Fibroblast of peridontal ligament (primary cell): ENCODE data around the gene EXD3.
"Not testable (repeated sequence)": the region's sequence is repeated elsewhere in the genome, so short reads cannot be mapped to it uniquely, and the experiment has no call there.

Source experiments
- DNase-seq: peaks from one replicate; pipeline ENCODE4 v3.0.0-alpha.2; 2010; ENCODE audit errors: extremely low read depth

EXD3 gene, protein sequence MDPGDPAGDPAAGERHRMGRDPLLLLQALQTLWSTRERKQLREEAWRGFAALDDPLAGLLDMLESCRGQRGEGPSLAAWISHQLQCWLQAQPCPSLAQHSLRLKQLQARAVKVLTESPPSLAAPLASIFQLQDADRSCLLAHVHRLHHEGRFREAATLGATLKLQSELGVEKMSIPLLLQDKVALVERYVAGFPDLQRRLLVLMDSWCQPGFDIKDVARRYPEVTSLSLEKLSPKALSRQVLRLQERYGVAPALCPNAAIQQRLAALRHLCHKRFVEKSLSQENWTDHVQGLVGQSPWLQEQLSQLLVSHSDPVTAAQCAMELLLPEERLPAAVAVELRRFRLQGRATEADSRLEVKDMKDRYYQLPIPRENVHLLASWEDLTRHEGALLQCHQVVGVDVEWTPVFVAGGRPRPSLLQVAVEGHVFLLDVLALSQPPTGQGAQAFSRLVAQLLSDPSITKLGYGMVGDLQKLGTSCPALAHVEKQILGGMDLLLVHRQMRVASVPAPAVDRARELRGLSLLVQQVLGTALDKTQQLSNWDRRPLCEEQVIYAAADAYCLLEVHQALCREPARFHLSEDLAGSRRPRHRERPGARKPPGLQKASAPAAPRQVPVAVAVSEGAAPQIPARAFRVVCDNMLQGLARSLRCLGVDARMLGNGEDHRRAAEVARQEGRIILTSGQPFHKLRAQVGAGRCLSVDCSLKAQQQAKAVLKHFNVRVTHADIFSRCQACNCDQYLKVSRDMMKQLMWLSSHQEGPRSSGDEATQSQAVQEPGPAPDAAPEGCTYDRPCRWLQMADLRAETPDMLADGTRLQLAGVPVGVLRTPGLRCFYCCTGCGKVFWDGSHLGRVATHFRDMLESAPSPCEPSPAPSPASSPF

DNA sequence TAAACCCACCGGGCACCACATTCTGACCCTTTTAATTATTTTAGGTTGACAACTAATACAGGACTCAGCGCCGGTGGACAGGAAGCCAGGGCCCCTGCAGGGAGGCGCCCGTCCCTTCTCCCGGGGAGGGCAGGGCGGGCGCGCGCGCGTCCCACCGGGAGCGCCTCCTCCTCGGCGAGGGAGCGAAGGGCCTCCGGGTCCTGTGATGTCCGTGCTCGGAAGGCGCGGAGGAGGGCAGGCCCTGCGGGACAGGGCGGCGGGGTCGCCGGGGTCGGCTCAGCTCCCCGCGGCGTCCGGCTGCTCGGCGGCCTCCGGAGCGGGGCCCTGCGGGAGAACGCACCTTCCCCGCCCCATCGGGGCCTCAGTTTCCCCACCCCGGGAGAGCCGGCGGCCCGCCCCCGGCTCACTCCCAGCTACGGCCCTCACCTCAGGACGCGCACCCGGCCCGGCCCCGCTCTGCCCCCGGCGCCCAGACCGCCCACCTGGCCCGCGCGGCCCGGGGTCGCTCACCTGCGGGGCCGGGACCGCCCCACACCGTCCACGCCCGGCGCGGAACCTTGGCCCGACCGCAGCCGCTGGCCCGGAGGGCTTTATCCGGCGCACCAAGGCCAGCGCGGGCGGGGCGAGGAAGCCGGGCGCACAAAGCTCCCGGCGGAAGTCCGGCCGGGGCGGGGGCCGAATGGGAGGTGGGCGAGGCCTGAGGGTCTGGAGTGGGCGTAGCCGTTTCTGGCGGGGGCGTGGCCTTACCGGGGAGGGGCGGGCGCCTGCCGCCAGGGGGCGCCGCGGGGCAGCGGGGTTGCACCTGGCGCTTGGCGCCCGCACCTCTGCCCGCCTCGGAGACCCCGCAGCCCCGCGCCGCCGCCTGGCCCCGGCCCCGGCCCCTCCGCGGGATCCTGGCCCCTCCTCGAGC lies at the start of gene EXD3, which contains the start of gene NOXA1:
TSS of gene EXD3 (minus strand) at position 559 of the 910 bp plus-strand sequence. CDS start 27,805 bp downstream, outside the sequence.
TSS of gene NOXA1 (plus strand) at position 790 of the 910 bp plus-strand sequence. CDS start 137 bp downstream, outside the sequence.
- peak; percentile 85 for DNase-seq

DNA sequence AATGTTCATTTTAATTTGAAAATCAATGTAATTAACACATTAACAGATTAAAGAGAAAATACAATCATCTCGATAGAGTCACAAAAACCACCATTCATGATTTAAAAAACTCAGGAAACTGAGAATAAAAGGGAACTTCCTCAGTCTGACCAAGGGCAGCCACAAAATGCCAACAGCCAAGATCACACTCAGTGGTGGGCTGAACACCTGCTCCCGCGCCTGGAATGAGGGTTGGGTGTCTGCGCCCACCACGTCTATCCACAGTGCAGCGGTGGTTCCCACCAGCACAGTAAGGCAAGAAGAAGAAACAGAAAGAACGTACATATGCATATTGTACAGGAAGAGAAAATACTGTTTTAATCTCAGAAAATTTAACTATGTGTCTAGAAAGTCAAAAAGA lies 47.8 kb upstream of the EXD3 start:
- DNase-seq: no peak

DNA sequence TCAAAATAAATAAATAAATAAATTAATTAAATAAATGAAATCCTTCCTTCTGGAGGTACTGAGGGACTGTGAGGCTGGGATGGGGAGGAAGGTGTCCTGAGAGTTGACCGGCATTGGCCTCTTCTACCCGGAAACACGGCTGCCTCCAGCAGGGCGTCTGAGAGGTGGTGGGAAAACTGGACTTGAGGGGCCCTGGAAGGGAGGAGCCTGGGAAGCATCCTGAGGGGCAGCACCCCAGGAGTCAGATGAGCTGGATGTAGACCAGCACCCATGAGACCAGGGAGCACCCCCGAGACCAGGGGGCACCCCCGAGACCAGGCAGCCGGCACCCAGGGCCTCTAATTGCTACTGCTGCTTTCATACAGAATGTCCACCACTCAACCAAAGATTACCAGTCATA lies 44.9 kb upstream of the EXD3 start:
- no peak for DNase-seq

DNA sequence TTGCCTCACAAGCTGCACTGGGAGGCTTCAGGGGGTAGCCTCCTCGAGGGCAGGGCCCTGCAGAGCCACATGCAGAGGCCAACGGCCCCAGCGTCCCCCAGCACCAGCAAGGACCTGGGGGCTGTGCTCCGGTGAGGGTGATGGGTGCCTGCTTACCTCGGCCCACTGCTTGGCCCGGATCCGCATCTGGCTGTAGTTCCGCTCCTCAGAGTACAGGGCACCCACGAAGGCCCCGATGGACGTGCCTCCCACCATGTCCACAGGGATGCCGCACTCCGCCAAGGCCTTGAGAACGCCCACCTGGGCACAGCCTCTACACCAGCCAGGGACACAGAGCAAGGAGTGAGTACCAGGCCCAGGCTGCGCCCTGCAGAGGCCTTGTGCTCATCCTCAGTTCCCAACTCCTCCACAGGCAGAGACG lies 44.2 kb upstream of the EXD3 start:
- no peak for DNase-seq

DNA sequence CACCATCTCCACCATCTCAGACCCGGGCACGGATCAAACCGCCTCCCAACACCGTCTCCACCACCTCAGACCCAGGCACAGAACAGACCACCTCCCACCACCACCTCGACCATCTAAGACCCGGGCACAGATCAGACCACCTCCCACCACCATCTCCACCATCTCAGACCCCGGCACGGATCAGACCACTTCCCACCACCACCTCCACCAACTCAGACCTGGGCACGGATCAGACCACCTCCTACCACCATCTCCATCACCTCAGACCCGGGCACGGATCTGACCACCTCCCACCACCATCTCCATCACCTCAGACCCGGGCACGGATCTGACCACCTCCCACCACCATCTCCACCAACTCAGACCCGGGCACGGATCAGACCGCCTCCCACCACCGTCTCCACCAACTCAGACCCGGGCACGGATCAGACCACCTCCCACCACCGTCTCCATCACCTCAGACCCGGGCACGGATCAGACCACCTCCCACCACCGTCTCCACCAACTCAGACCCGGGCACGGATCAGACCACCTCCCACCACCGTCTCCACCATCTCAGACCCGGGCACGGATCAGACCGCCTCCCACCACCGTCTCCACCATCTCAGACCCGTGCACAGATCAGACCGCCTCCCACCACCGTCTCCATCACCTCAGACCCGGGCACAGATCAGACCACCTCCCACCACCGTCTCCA lies 43.6 kb upstream of the EXD3 start:
- DNase-seq: not testable (repeated sequence)

DNA sequence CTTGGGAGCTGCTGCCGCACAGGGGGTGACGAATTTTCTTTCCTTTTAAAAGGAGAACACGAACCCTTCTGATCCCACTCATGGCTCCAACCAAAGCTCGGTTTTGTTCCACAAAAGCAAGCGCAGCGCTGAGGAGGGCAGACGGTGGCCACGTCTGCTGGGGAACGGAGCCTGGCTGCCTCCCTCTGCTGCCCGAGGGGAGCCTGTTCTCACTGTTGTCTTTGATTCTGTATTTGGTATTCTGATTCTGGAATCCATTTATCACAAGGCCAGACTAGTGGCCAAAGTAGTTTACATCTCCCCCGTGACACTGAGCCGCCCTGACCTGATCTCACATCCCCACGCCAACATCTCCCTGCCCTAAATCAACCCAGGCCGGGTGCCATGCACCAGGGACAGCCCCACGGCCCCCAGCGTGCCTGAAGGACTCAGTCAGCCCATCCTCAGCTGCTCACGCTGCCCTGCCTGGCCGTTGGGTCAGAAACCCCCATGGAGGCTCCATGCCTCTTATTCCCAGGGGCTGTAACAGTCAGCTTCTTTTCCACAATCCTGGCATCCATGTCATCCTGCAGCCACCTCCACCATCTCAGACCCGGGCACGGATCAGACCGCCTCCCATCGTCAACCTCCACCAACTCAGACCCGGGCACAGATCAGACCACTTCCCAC lies 42.9 kb upstream of the EXD3 start:
- no peak for DNase-seq

DNA sequence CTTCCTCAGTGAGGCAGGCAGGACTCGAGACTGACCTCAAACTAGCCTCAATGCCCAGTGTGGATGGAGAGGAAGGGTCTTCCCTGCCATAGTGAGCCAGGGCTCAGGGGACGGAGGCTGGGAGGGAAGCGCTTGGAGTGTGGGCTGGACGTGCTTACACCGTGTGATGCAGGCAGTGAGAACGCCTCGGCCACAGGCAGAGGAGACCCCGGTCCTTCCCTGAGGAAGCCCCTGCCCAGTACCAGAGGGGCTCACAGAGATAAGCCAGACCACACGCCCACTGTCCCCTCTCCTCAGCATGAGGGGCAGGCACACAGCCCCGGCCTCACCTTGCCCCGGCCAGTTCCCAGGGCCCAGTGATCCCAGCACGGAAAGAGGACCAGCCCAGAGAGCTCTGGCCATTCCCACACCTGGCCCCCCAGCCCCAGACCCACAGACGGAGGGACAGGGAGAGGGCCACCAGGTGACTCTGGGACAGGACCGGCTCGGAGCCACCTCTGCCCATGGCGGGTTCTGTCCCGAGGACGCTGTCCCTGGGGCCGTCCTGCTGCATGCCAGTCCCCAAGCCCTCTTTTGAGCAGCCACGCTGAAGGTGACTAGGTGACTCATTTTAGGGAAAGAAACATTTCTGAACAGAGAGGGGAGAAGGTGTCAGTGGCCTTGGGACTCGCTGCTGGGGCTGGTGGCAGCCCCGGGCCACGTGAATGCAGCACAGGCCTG lies 42.2 kb upstream of the EXD3 start:
- no peak for DNase-seq

DNA sequence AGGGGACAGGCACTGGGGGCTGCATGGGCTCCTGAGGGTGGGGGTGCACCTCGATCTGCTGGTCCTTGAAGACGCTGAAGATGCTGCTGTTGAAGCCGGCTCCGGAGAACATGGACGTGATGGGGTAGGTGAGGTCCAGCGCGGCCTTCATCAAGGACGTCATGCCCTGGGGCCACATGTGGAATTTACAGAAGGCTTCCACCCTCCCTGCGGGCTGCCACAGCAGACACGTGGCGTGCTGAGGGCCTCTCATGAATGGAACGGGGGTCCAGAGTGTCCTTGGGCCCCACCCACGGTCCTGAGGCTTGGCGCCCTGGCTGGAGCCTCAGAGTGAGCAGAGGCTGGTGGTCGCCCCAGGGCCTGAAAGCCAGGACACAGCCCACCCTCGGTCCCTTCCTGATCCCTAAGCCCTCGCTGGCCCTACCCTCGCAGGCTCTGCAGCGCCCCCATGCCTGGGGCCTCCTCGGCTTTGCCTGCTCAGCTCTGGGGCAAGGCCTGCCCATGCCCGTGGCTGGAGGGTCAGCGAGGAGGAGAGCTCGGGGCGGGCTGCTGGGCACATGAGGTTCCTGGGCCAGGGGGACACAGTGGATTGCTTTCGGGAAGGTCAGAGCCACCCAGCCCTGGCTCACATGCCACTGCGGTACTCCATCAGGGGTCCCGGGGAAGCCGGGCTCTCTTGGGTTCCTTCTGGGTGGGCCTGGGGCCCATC lies 41.5 kb upstream of the EXD3 start:
- no peak for DNase-seq

DNA sequence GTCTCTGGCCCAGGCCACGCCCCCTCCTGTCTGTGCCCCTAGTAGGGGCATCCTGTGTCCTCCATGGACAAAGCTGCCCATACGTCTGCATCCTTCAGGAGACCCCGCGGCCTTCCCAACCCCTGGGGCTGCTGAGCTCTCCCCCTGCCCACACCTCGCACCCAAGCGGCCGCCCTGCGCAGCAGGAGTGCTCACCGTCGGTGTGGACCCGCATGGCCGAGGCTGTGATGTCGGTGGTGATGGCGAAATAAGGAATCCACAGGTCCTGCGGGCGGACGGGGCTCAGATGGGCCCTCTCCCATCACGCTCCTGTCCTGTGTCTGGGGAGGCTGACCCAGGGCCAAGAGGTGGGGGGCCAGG lies 40.9 kb upstream of the EXD3 start:
- no peak for DNase-seq

DNA sequence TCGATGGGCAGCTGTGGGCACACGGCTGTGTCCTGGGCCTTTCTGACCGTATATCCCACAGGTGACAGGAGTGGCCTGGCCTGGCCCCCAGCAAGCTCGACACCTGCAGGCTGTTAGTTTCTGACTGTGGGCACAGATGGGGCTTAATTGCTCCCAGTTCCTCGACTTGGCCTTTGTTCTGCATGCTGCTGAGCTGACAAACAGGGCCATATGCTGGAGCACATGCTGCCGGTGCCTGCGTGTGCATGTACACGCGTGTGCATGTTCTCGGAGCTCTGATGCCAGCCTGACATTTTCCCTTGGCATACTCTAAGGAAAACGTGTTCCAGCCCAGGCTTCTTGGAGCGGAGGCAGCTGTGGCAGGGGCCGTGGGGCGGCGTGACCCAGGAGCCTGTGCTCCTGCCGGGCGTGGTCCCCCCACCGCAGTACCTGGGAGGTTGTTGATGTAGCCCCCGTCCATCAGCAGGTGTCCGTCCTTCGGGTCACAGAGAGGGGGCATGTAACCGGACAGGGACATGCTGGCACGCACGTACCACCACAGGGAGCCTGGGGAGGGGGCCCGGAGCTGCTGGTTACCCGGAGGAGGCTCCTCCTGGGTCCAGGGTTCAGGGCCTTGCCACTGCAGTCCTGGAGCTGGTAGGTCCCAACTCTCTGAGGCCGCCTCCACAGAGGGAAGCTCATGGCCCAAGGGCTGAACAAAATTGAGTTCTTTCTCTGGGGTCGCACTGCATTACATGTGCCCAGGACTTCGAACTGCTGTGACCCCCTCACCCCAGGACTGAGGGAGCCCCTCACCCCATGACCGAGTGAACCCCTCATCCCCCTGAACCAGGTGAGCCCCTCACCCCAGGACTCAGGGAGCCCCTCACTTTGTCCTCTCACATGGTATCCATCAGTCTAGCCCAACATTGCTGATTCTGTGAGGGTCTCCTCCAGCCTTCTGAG lies 40.3 kb upstream of the EXD3 start:
- DNase-seq: no peak

DNA sequence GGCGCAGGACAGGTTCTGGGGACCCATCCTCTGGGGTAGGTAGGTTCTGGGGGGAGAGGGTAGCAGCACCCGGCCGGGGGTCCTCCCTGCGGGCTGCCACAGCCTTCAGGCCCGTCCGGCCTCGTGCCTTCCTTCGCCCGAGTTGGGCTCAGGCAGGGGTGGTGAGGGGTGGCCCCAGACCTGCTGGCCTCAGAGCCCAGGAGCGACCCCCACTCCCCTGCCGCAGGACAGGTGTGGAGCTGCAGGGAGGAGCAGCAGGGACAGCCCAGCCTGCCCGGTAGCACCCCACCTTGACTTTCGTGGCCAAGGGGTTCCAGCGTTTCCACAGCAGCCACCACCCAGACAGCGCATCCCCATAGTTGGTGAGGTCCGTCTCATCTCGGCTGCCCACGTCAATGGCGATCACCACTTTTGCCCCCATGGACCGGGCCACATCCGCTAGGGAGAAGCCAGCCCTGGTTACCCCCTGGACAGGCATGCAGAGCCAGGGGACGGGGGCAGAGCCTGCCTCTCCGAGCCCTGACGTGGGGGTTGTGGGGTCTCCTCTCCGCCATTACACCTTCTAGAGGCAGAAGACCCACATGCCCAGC lies 39.5 kb upstream of the EXD3 start:
- no peak for DNase-seq

DNA sequence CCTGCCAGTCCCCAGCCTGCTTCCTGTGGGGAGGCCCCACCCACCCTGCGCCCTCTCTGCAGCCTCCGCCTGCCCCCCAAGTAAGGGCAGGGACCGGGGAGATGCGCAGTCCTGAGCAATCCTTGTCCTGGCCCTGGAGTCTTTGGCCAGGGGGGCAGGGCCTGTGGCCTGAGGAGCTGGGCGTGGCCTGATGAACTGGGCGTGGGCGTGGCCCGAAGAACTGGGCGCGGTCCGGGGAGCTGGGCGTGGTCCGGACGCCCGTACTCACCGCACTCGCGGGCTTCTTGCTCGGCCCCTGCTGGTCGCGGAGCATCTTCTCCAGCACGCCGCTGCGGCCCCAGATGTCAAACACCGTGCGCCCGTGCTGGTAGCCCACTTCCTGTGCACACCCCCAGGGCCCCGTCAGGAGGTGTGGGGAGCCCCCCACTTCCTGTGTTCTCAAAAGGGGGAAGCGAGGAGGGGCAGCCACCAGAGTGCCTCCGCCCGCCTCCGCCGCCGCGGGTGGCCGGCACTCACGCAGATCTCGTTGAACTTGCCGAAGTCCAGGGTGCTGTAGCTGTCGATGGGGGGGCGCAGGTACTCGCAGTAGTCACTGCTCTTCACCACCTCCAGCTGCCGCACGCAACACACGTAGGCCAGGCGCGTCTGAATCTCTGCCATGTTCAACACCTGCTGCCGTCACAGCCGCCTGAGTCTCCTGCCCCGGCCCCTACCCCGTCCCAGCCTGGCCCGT lies 38.9 kb upstream of the EXD3 start:
- DNase-seq: no peak

DNA sequence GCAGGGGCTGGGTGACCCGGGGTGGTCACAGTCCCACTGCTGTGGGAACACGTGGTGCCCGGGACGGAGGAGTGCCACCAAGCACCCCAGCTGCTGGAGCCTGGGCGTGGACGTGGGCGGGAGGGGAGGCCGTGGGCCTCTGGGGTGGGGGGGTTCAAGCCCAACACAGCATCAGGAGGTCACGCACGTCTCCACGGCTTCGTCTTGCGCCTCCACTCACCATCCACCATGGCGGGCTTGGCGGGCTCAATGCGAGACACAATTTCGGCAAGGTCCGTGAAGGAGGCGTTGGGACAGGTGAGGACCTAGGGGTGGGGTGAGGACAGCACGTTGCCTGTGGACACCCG lies 38.3 kb upstream of the EXD3 start:
- DNase-seq: no peak

DNA sequence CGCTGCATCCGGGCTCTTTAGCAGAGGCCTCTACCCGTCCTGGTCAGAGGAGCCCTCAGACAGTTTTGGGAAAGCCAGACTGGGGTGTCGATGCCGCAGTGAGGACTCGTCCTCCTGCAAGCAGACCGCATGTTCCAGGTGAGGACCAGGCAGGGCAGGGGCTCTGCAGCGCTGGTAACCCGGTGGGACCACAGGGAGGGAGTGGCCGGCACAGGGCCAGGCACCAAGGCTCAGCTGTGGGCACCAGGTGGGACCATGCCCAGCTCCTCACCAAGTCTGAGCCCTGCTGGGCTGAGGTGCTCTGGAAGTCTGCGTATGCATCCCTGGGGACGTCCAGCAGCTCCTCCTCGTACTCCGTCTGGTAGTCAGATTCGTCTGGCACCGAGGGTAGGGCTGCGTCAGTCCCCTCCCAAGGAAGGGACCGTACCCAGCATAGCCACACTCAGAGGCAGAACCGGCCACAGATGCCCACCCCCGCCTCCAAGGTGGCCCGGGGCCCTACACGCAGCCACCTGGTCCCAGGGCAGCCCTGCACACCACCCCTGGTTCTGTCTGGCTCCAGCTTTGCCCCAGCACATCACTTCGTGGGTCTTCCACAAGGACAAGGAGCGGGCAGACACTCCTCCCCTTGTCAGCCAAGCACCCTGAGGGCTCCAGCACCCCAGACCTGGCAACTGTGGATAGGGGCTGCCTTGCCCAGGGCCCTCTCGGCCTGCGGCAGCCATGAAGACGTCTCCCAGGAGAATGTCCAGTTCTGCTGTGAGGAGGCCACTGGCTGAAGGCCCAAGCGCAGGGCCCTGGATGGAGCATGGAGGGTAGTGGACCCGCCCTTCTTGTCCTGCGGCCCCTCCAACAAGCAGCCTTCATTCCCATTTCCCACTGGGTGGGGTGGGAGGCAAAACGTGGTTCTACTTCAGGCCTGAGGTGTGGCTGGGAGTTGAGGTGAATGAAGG lies 37.7 kb upstream of the EXD3 start:
- no peak for DNase-seq

DNA sequence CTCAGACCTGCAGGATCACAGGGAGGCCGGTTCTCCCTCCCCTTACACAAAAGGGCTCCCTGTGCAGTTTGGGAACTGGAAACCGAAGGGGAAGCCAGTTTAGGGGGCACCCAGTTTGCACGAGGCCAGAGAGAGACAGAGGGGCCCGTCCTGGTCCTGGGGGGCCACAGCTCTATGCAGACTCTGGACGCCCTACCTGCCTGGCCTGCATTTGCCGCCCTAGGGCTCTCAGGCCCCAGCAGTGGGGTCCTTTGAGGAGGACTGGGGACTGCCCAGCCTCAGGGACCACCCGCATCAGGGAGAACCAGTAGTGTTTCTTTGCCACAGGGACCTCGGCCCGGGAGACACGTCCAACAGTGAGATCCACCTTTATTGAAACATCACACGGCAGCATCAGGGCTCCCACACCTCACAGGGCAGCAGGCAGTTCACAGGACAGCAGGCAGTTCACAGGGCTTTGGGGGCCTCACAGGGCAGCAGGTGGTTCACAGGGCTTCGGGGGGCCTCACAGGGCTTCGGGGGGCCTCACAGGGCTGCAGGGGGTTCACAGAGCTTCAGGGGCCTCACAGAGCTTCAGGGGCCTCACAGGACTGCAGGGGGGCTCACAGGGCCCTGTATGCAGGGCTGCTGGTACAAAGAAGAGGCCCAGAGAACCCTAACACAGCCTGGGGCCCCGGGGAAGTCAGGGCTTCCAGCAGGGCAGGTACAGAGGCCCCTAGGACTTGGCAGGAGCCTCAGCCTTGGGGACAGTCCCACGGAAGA lies 36.8 kb upstream of the EXD3 start:
- DNase-seq: no peak
